H1 (cell line): Measurements from ENCODE around the gene CCDC92B. TPM values are rescaled to one million over a fixed set of nuclear protein-coding genes. Genes with fewer than 3 reads are reported as not detected.

Experiments used
- ATF3 ChIP-seq: IDR thresholded peaks from 2 replicates; pipeline ENCODE4 v1.6.1; 2011; ENCODE audit warnings: low read depth, mild to moderate bottlenecking, low read length; ENCODE audit not compliant: insufficient read depth
- CBX5 ChIP-seq: fragments of 300-800, 300-1000 bp; sonication (generic); IDR thresholded peaks from 2 replicates; pipeline ENCODE4 v1.7.1; 2016; ENCODE audit warnings: antibody characterized with exemption, low read length, low read depth
- CTBP2 ChIP-seq: IDR thresholded peaks from 2 replicates; pipeline ENCODE4 v1.7.0; 2011; ENCODE audit warnings: borderline replicate concordance, mild to moderate bottlenecking, moderate library complexity, mixed read lengths, low read length; ENCODE audit not compliant: insufficient read depth, insufficient read length
- POLR2AphosphoS5 ChIP-seq: IDR thresholded peaks from 2 replicates; pipeline ENCODE4 v1.6.1; 2011; ENCODE audit warnings: low read depth, low read length
- SAP30 ChIP-seq: fragments of 300-600 bp; sonication (generic); IDR thresholded peaks from 2 replicates; pipeline ENCODE4 v1.7.1; 2012; ENCODE audit warnings: low read length, moderate library complexity, mild to moderate bottlenecking, inconsistent platforms; ENCODE audit not compliant: insufficient read depth, insufficient replicate concordance
- SIN3A ChIP-seq, 2 experiments: IDR thresholded peaks in 1 of 2; conservative IDR thresholded peaks in 1 of 2; 2 replicates each; pipeline ENCODE4 v1.6.1; 2011 to 2012; ENCODE audit warnings: low read length in 2 of 2, improper control_type of control experiment in 1 of 2, low read depth in 1 of 2, mild to moderate bottlenecking in 1 of 2
- SIX5 ChIP-seq: IDR thresholded peaks from 2 replicates; pipeline ENCODE4 v1.6.1; 2011; ENCODE audit warnings: mild to moderate bottlenecking, low read depth, low read length
- TBP ChIP-seq: IDR thresholded peaks from 2 replicates; pipeline ENCODE4 v1.6.1; 2011; ENCODE audit warnings: low read depth, low read length, improper control_type of control experiment
- polyA plus RNA-seq, 7 experiments: library from polyadenylated mRNA; depleted of rRNA in 3 of 7; stranded (reverse) in 5 of 7; unstranded in 2 of 7; fragments of >200 nt in 5 of 7; fragments of 200-250 nt in 2 of 7; gene quantifications; 1 replicate in 5 of 7; 2 replicates in 1 of 7; 4 replicates in 1 of 7; pipeline versions ENCODE4 v1.2.1 to v1.2.3, GENCODE V29; 2011 to 2013; ENCODE audit warnings: missing spikeins in 2 of 7, mixed read lengths in 2 of 7
- total RNA-seq: library from RNA; stranded (reverse); fragmentation: NEBNext Ultra II Directional; extraction: Animal tissue kit (Norgen Biotek cat#: 25700); gene quantifications from 2 replicates; pipeline ENCODE4 v1.2.1, GENCODE V29; 2021

The CCDC92B gene
- total and polyA plus RNA-seq, 2 of the 8 experiments (the other 6 are each of a cell fraction or from before 2014, with no cell fraction given), result 5.5 to 12.1 TPM

- TF ChIP-seq CTBP2 (no peak), ATF3 (no peak), POLR2AphosphoS5 (no peak), SIN3A (conservative IDR thresholded peaks at IDR 0.05 in 1 of 2, IDR thresholded peaks at IDR 0.05 in 1 of 2; ENCODE audit: low read depth in 1 of 2, low read length in 2 of 2) (no peak), SIX5 (no peak), TBP (no peak), SAP30 (no peak), CBX5 (no peak)
Measured at GRCh38 chr17:2691069-2691871, 58.2 kb downstream of the CCDC92B start (continued).
